H1 (cell line): Measurements from ENCODE around the gene RANBP3L. TPM values are rescaled to one million over a fixed set of nuclear protein-coding genes. Genes with fewer than 3 reads are reported as not detected.

Experiments used
- CTCF ChIA-PET: fragments of 300-600 bp; sonication (Branson Sonifier 250); formaldehyde crosslinking; loops from one replicate; lab custom pipeline; 2021; ENCODE audit not compliant: partially characterized antibody; lab: Charles Lee
- POLR2A ChIA-PET: fragments of 300-600 bp; sonication (Branson Sonifier 250); formaldehyde crosslinking; loops from one replicate; lab custom pipeline; 2021; ENCODE audit warnings: inconsistent platforms; ENCODE audit not compliant: partially characterized antibody; lab: Charles Lee
- DNase-seq, 2 experiments: peaks; one replicate each; pipeline versions ENCODE4 v3.0.0 to v3.0.0-alpha.2; 2010 to 2022; ENCODE audit warnings: low spot score in 2 of 2, low read depth in 1 of 2, mixed read lengths in 1 of 2
- FAIRE-seq: peaks from 2 replicates; lab custom pipeline; 2011; peaks lifted over from hg19 to GRCh38; lab: Jason Lieb, UNC
- H2AFZ ChIP-seq: 2 replicates; pipeline ENCODE4 v1.8.1; 2012; ENCODE audit warnings: low read length, inconsistent platforms
- H2AK5ac ChIP-seq: 2 replicates; pipeline ENCODE4 v1.6.1; 2013; ENCODE audit warnings: low read depth, low read length
- H2BK120ac ChIP-seq: replicated peaks from 2 replicates; pipeline ENCODE3; 2013; ENCODE audit warnings: low read depth, low read length, inconsistent platforms
- H2BK12ac ChIP-seq: 2 replicates; pipeline ENCODE4 v1.6.1; 2013; ENCODE audit warnings: low read depth, low read length
- H2BK15ac ChIP-seq: 2 replicates; pipeline ENCODE4 v1.6.1; 2013; ENCODE audit warnings: low read length
- H2BK20ac ChIP-seq: 2 replicates; pipeline ENCODE4 v1.6.1; 2013; ENCODE audit warnings: low read length
- H2BK5ac ChIP-seq: 2 replicates; pipeline ENCODE4 v1.6.1; 2013; ENCODE audit warnings: low read depth, low read length
- H3K14ac ChIP-seq: 2 replicates; pipeline ENCODE4 v1.6.1; 2013; ENCODE audit warnings: inconsistent platforms; ENCODE audit not compliant: insufficient read length
- H3K18ac ChIP-seq: 2 replicates; pipeline ENCODE4 v1.6.1; 2013; ENCODE audit warnings: low read length; ENCODE audit errors: extremely low read depth
- H3K23ac ChIP-seq: 2 replicates; pipeline ENCODE4 v1.6.1; 2013; ENCODE audit warnings: inconsistent platforms; ENCODE audit not compliant: insufficient read length
- H3K23me2 ChIP-seq: 2 replicates; pipeline ENCODE4 v1.6.1; 2013; ENCODE audit warnings: low read depth, low read length
- H3K27ac ChIP-seq: 2 replicates; pipeline ENCODE4 v1.6.1; 2011; ENCODE audit warnings: low read depth, low read length, inconsistent platforms
- H3K27me3 ChIP-seq, 4 experiments: replicated peaks in 1 of 4; 1 replicate in 1 of 4; 2 replicates in 3 of 4; pipeline versions ENCODE4 v1.6.1 to v1.8.1; 2011 to 2013; ENCODE audit warnings: low read length in 3 of 4, mild to moderate bottlenecking in 3 of 4, inconsistent platforms in 2 of 4, mixed read lengths in 2 of 4, moderate library complexity in 1 of 4; ENCODE audit not compliant: control insufficient read depth in 3 of 4, insufficient read depth in 3 of 4; ENCODE audit errors: extremely low read depth in 1 of 4
- H3K36me3 ChIP-seq, 4 experiments: 2 replicates each; pipeline versions ENCODE4 v1.6.1 to v1.8.1; 2011 to 2013; ENCODE audit warnings: mild to moderate bottlenecking in 4 of 4, low read length in 3 of 4, moderate library complexity in 2 of 4, control low read depth in 1 of 4, inconsistent platforms in 1 of 4; ENCODE audit not compliant: insufficient read depth in 4 of 4, control insufficient read depth in 2 of 4
- H3K4ac ChIP-seq: replicated peaks from 2 replicates; pipeline ENCODE3; 2013; ENCODE audit warnings: low read length, low read depth, mixed read lengths, inconsistent platforms; ENCODE audit not compliant: insufficient read length
- H3K4me1 ChIP-seq, 4 experiments: replicated peaks in 1 of 4; 1 replicate in 1 of 4; 2 replicates in 3 of 4; pipeline versions ENCODE4 v1.6.1 to v1.8.1; 2011 to 2013; ENCODE audit warnings: low read length in 3 of 4, inconsistent platforms in 2 of 4, mixed read lengths in 1 of 4; ENCODE audit not compliant: insufficient read depth in 4 of 4, control insufficient read depth in 3 of 4
- H3K4me2 ChIP-seq, 2 experiments: 2 replicates each; pipeline versions ENCODE4 v1.6.1 to v1.8.1; 2011 to 2013; ENCODE audit warnings: low read depth in 2 of 2, low read length in 2 of 2, control low read depth in 1 of 2, inconsistent platforms in 1 of 2, mild to moderate bottlenecking in 1 of 2; ENCODE audit not compliant: insufficient read depth in 1 of 2
- H3K4me3 ChIP-seq, 4 experiments: fragments of 200-600, 300-600 bp in 1 of 4; sonication (generic), shearing (Covaris generic), sonication (Bioruptor Twin) in 1 of 4; 2 replicates each; pipeline versions ENCODE4 v1.5.1 to v1.8.1; 2011 to 2016; ENCODE audit warnings: low read length in 4 of 4, low read depth in 3 of 4, control low read depth in 2 of 4, inconsistent platforms in 2 of 4, mild to moderate bottlenecking in 2 of 4, mixed read lengths in 1 of 4, moderate library complexity in 1 of 4; ENCODE audit not compliant: insufficient read depth in 2 of 4; ENCODE audit errors: extremely low read depth in 1 of 4
- H3K56ac ChIP-seq: replicated peaks from 2 replicates; pipeline ENCODE3; 2013; ENCODE audit warnings: low read depth, mild to moderate bottlenecking, mixed read lengths, low read length, inconsistent platforms; ENCODE audit not compliant: insufficient read length
- H3K79me1 ChIP-seq: 2 replicates; pipeline ENCODE4 v1.6.1; 2013; ENCODE audit warnings: low read depth, low read length, control low read depth
- H3K79me2 ChIP-seq, 2 experiments: 2 replicates each; pipeline versions ENCODE4 v1.6.1 to v1.8.1; 2012 to 2013; ENCODE audit warnings: low read length in 2 of 2, mild to moderate bottlenecking in 2 of 2, inconsistent platforms in 1 of 2; ENCODE audit not compliant: insufficient read depth in 2 of 2, control insufficient read depth in 1 of 2
- H3K9ac ChIP-seq, 4 experiments: replicated peaks in 1 of 4; 1 replicate in 1 of 4; 2 replicates in 3 of 4; pipeline versions ENCODE4 v1.6.1 to v1.8.1; 2011 to 2013; ENCODE audit warnings: low read depth in 3 of 4, low read length in 3 of 4, control low read depth in 2 of 4, mild to moderate bottlenecking in 2 of 4, moderate library complexity in 2 of 4, inconsistent platforms in 1 of 4; ENCODE audit errors: extremely low read depth in 1 of 4
- H3K9me3 ChIP-seq, 2 experiments: 2 replicates each; pipeline versions ENCODE4 v1.6.1 to v1.8.1; 2012 to 2013; ENCODE audit warnings: mild to moderate bottlenecking in 2 of 2, moderate library complexity in 2 of 2, control low read depth in 1 of 2, inconsistent platforms in 1 of 2, low read depth in 1 of 2, low read length in 1 of 2, mixed read lengths in 1 of 2; ENCODE audit not compliant: insufficient read depth in 2 of 2
- H4K20me1 ChIP-seq, 2 experiments: replicated peaks in 1 of 2; 2 replicates each; pipeline versions ENCODE3 to v1.8.1; 2011 to 2013; ENCODE audit warnings: inconsistent platforms in 2 of 2, low read length in 2 of 2, mild to moderate bottlenecking in 1 of 2; ENCODE audit not compliant: insufficient read depth in 2 of 2, control insufficient read depth in 1 of 2
- H4K5ac ChIP-seq: 2 replicates; pipeline ENCODE4 v1.6.1; 2013; ENCODE audit warnings: low read length, low read depth, mixed read lengths, inconsistent platforms; ENCODE audit not compliant: insufficient read length
- H4K8ac ChIP-seq: 2 replicates; pipeline ENCODE4 v1.8.0; 2013; ENCODE audit warnings: mild to moderate bottlenecking, moderate library complexity, low read length, inconsistent platforms; ENCODE audit not compliant: insufficient read depth; ENCODE audit errors: extremely low read depth
- H4K91ac ChIP-seq: replicated peaks from 2 replicates; pipeline ENCODE3; 2013; ENCODE audit warnings: low read length, mixed read lengths, inconsistent platforms; ENCODE audit not compliant: insufficient read length
- WGBS, 2 experiments: shearing (Covaris generic) in 1 of 2; methylation state at CpG; one replicate each; pipeline versions ENCODE4 v1.1.6 to v1.1.7; 2013 to 2015; ENCODE audit warnings: low lambda C conversion rate in 2 of 2, mixed read lengths in 2 of 2, inconsistent platforms in 1 of 2, low coverage in 1 of 2, missing lambda C conversion rate in 1 of 2; ENCODE audit not compliant: insufficient replicate concordance in 2 of 2, insufficient coverage in 1 of 2, insufficient read length in 1 of 2; ENCODE audit errors: extremely low coverage in 1 of 2, missing lambda C conversion rate in 1 of 2; 5-methylcytosine and 5-hydroxymethylcytosine counted together
- polyA plus RNA-seq, 7 experiments: library from polyadenylated mRNA; depleted of rRNA in 3 of 7; stranded (reverse) in 5 of 7; unstranded in 2 of 7; fragments of >200 nt in 5 of 7; fragments of 200-250 nt in 2 of 7; gene quantifications; 1 replicate in 5 of 7; 2 replicates in 1 of 7; 4 replicates in 1 of 7; pipeline versions ENCODE4 v1.2.1 to v1.2.3, GENCODE V29; 2011 to 2013; ENCODE audit warnings: missing spikeins in 2 of 7, mixed read lengths in 2 of 7
- total RNA-seq: library from RNA; stranded (reverse); fragmentation: NEBNext Ultra II Directional; extraction: Animal tissue kit (Norgen Biotek cat#: 25700); gene quantifications from 2 replicates; pipeline ENCODE4 v1.2.1, GENCODE V29; 2021
- TF ChIP-seq, protein P1 (sequence below): IDR thresholded peaks from 2 replicates; pipeline ENCODE4 v1.6.1; 2012; ENCODE audit warnings: inconsistent platforms

The RANBP3L gene
- total and polyA plus RNA-seq, 2 of the 8 experiments (the other 6 are each of a cell fraction or from before 2014, with no cell fraction given), result not detected

DNA sequence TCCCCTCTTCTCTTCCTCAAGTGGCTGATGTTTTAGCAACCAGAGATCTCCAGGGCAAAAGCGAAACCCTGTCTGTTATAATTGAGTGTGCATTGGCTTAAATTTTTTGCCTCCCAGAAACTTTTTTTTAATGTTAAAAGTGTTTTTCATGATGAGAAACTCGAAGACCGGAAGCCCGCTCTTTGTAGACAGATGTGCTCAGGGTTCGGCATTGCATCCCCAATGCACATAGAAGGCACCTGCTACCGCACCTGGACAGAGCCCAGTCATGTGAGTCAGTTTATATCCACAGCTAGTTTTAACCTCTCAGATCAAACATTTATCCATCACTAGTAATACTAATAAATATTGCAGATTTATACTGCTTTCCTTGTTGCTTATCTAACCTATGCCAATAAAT lies 40.5 kb downstream of the RANBP3L start:
- no peak overlapping the region for H2BK5ac ChIP-seq
- H3K4ac ChIP-seq, result no peak overlapping the region
- H3K14ac ChIP-seq, result no peak overlapping the region
- TF ChIP-seq, protein P1, sequence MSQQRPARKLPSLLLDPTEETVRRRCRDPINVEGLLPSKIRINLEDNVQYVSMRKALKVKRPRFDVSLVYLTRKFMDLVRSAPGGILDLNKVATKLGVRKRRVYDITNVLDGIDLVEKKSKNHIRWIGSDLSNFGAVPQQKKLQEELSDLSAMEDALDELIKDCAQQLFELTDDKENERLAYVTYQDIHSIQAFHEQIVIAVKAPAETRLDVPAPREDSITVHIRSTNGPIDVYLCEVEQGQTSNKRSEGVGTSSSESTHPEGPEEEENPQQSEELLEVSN, result no peak
- TF ChIP-seq, all 59 proteins: peak for 0
- WGBS, 2 experiments, result 91% methylated on average over 6 of the region's 6 CpGs; no CpG with 5 or more reads in 1 of the 2 experiments
- no peak overlapping the region for H3K4me2 ChIP-seq
- H3K23me2 ChIP-seq, result no peaks in the 10 kb centered on the region
- no peak overlapping the region for H3K18ac ChIP-seq
- DNase-seq (no peak), FAIRE-seq (no peak)
- no peak overlapping the region for H2AFZ ChIP-seq
- no peaks in the 10 kb centered on the region for H3K9me3 ChIP-seq
- ChIA-PET POLR2A (interaction anchor here (0.9 kb wide), 1 partner anchor 195 kb away, joined by 3 read pairs; no protein-coding TSS in a partner anchor), CTCF (interaction anchor here (1.1 kb wide), 1 partner anchor 20 kb away, joined by 3 read pairs; the partner anchor contains the start of gene NADK2)
- H4K5ac ChIP-seq, result no peak overlapping the region
- H2AK5ac ChIP-seq, result no peak overlapping the region
- H4K91ac ChIP-seq, result no peak overlapping the region
- H3K27me3 ChIP-seq, result no peaks in the 10 kb centered on the region
- H2BK120ac ChIP-seq, result no peak overlapping the region
- H4K20me1 ChIP-seq, result no peaks in the 10 kb centered on the region
- no peak overlapping the region for H3K56ac ChIP-seq
- no peaks in the 10 kb centered on the region for H3K79me1 ChIP-seq
- H3K9ac ChIP-seq, result no peak overlapping the region
- H4K8ac ChIP-seq, result no peak overlapping the region
- no peaks in the 10 kb centered on the region for H3K79me2 ChIP-seq
- no peak overlapping the region for H3K4me3 ChIP-seq
- H2BK12ac ChIP-seq, result no peak overlapping the region
- H2BK15ac ChIP-seq, result no peak overlapping the region
- no peak overlapping the region for H3K27ac ChIP-seq
- H3K36me3 ChIP-seq, result no peaks in the 10 kb centered on the region
- no peak overlapping the region for H2BK20ac ChIP-seq
- H3K4me1 ChIP-seq, result no peaks in the 10 kb centered on the region
- H3K23ac ChIP-seq, result no peak overlapping the region
